Measurements from ENCODE around the gene RNF213. TPM values are rescaled to one million over a fixed set of nuclear protein-coding genes. Genes with fewer than 3 reads are reported as not detected.
"Not testable (repeated sequence)": the region's sequence is repeated elsewhere in the genome, so short reads cannot be mapped to it uniquely, and the experiment has no call there.

RNF213 gene
- total RNA-seq, 3 donors from 2014 or later: 205 to 289 (median 262) TPM

- no peak for ATAC-seq
- no peaks in the 10 kb centered on the region for H3K9me3 Mint-ChIP-seq
- H3K4me3 Mint-ChIP-seq: no peak overlapping the region
These were observed 55.0 kb downstream of the RNF213 start for GRCh38 chr17:80315517-80316182.

GRCh38 chr17:80316431-80316830 is 55.8 kb downstream of the RNF213 start:
- ATAC-seq: no peak

More at GRCh38 chr17:80315517-80316182, 55.0 kb downstream of the RNF213 start:
- H3K27me3 Mint-ChIP-seq (ENCODE audit: low read depth): no peaks in the 10 kb centered on the region
- H3K4me1 Mint-ChIP-seq (ENCODE audit: low read depth): peaks cover 4% of the 10 kb centered on the region
- peaks cover 47% of the 10 kb centered on the region for H3K36me3 Mint-ChIP-seq (ENCODE audit: insufficient read depth)
- no peak for DNase-seq

DNA sequence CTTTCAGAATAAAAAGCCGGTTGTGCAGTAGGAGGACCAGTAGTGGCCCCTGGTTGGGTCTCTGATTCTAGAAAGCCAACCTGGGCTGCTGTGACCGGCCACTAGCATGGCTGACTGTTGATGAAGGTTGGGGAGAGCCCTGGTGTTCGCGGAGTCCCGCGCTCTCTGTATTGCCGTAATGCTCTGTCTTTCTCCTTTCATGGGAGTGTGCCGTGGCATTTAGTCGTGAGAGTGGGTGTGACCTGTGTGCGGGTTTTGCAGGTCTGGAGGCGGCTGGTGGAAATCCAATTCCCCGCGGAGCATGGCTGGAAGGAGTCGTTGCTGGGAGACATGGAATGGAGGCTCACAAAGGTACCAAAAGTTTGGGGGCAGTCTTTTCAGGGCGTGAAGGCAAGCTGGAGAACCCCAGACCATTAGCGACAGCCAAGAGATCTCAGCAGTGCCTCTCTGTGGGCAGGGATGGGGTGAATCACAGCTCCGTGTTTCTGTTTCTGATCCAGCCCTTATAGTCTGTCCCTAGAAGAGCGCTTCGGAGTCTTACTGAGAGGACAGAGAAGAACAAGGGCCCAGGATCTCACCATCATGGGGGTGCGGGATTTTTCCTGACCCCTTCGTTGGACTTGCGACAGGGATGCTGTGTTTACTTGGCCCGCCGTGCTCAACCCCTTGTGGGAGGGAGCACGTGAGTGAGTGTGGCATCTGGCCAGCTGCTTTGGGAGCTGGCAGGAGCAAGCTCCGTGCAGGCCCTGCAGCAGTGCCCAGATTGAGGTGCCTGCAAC is 56.5 kb downstream of the RNF213 start:
- no peak for ATAC-seq
- H3K4me1 Mint-ChIP-seq (ENCODE audit: low read depth): peaks cover 4% of the 10 kb centered on the region
- no peaks in the 10 kb centered on the region for H3K9me3 Mint-ChIP-seq
- peaks cover 52% of the 10 kb centered on the region for H3K36me3 Mint-ChIP-seq (ENCODE audit: insufficient read depth)
- no peaks in the 10 kb centered on the region for H3K27me3 Mint-ChIP-seq (ENCODE audit: low read depth)
- DNase-seq: no peak
- H3K4me3 Mint-ChIP-seq: no peak overlapping the region

More at GRCh38 chr17:80316431-80316830, 55.8 kb downstream of the RNF213 start:
- peaks cover 50% of the 10 kb centered on the region for H3K36me3 Mint-ChIP-seq (ENCODE audit: insufficient read depth)
- H3K27me3 Mint-ChIP-seq (ENCODE audit: low read depth): no peaks in the 10 kb centered on the region
- H3K4me3 Mint-ChIP-seq: no peak overlapping the region
- H3K9me3 Mint-ChIP-seq: no peaks in the 10 kb centered on the region
- H3K4me1 Mint-ChIP-seq (ENCODE audit: low read depth): peaks cover 4% of the 10 kb centered on the region
- no peak for DNase-seq

DNA sequence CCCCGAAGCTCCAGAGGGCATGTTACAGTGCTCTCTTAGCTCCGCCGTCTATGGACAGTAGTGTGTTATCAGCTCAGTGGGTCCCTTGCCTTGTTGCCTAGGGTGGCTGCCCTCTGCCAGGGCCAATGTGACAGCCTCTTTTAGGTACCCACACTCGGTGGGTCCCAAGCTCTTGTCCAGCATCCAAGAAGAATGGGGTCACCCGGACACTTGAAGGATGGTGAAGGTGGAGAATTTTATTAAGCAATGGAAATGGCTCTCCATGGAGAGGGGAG is 57.0 kb downstream of the RNF213 start:
- ATAC-seq: no peak
- DNase-seq: no peak
- H3K4me1 Mint-ChIP-seq (ENCODE audit: low read depth): peaks cover 4% of the 10 kb centered on the region
- H3K9me3 Mint-ChIP-seq: no peaks in the 10 kb centered on the region
- no peak overlapping the region for H3K4me3 Mint-ChIP-seq
- H3K27me3 Mint-ChIP-seq (ENCODE audit: low read depth): no peaks in the 10 kb centered on the region
- peaks cover 54% of the 10 kb centered on the region for H3K36me3 Mint-ChIP-seq (ENCODE audit: insufficient read depth)

DNA sequence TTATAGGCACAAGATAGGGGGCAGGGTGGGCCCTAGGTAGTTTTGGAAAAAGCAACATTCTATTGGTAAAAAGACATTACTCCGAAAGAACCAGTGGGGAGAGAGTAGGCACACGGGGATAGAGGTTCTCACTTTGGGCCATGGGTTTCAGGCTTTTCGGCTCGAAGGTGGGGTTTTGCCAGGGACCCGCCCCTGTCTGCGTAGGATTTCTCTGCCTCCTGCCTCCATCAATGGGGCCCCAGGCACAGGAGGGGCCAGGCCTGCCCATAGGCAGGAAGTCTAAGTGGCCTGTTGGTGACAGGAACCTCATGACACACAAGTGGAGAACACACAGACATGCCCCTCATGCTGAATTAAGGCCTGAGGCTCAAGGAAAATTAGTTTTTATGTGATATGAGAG is 57.5 kb downstream of the RNF213 start:
- no peak overlapping the region for H3K4me3 Mint-ChIP-seq
- H3K9me3 Mint-ChIP-seq: no peaks in the 10 kb centered on the region
- no peaks in the 10 kb centered on the region for H3K27me3 Mint-ChIP-seq (ENCODE audit: low read depth)
- H3K36me3 Mint-ChIP-seq (ENCODE audit: insufficient read depth): peaks cover 56% of the 10 kb centered on the region
- peaks cover 4% of the 10 kb centered on the region for H3K4me1 Mint-ChIP-seq (ENCODE audit: low read depth)
- DNase-seq: no peak
- ATAC-seq: no peak

DNA sequence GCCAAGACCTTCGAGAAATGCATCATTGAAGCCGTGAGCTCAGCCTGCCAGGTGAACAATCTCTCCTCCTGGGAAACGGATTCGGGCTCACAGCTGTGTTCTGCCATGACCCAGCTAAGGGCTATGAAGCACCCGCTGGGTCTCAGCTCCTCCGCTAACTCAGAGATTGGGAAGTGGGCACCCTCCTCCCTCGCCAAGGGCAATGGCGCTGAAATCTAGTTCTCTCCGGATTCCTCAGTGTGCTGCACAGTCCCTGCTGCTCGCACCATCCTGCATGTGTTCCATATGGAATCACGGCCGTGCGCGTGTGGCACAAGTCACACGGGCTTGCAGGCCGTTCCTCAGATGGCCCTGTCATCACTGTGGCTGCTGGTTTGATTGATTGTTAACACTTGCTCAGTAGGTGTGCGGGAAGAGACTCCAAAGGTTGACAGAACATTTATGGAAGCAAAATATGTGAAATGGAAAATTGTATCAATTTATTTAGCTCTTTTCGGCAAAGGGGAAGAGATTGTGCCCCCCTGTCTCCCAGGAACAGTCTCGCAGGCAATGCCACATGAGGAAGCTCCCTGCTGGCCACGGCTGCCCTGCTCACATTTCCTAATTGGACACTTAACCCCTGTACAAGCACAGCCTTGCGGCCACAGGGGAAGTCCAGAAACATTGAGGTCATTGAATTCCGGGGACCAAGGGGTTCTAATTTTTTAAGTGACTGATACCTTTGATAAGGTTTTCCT is 58.8 kb downstream of the RNF213 start:
- H3K36me3 Mint-ChIP-seq (ENCODE audit: insufficient read depth): peaks cover 65% of the 10 kb centered on the region
- H3K4me1 Mint-ChIP-seq (ENCODE audit: low read depth): peaks cover 4% of the 10 kb centered on the region
- ATAC-seq (no peak), DNase-seq (no peak)
- no peak overlapping the region for H3K4me3 Mint-ChIP-seq
- no peaks in the 10 kb centered on the region for H3K9me3 Mint-ChIP-seq
- no peaks in the 10 kb centered on the region for H3K27me3 Mint-ChIP-seq (ENCODE audit: low read depth)

DNA sequence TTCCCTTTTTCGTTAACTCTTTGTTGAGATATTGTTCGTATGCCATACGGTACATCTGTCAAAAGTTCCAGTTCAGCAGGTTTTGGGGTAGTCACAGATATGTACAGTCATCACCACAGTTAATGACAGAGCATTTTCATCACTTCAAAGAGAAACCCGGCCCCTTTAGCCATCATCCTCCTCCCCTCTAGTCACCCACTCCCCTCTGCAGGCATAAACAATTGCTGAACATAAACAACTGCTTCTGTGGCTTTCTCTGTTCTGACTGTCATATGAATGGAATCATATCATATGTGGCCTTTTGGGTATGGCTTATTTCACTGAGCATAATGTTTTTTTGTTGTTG is 59.3 kb downstream of the RNF213 start:
- Mint-ChIP-seq H3K4me3 (no peak overlapping the region), H3K27me3 (ENCODE audit: low read depth) (no peaks in the 10 kb centered on the region), H3K36me3 (ENCODE audit: insufficient read depth) (peaks cover 70% of the 10 kb centered on the region), H3K4me1 (ENCODE audit: low read depth) (peaks cover 4% of the 10 kb centered on the region), H3K9me3 (no peaks in the 10 kb centered on the region)
- no peak for DNase-seq
- ATAC-seq: peak in 1 of 2 donors; percentile 28

GRCh38 chr17:80320496-80320895 is 59.8 kb downstream of the RNF213 start:
- DNase-seq (no peak), ATAC-seq (no peak)
- no peaks in the 10 kb centered on the region for H3K9me3 Mint-ChIP-seq
- H3K27me3 Mint-ChIP-seq (ENCODE audit: low read depth): no peaks in the 10 kb centered on the region
- H3K4me3 Mint-ChIP-seq: no peak overlapping the region
- peaks cover 75% of the 10 kb centered on the region for H3K36me3 Mint-ChIP-seq (ENCODE audit: insufficient read depth)
- peaks cover 6% of the 10 kb centered on the region for H3K4me1 Mint-ChIP-seq (ENCODE audit: low read depth)

GRCh38 chr17:80322864-80323263 is 62.2 kb downstream of the RNF213 start:
- no peak for ATAC-seq
- H3K4me1 Mint-ChIP-seq (ENCODE audit: low read depth): peaks cover 2% of the 10 kb centered on the region

DNA sequence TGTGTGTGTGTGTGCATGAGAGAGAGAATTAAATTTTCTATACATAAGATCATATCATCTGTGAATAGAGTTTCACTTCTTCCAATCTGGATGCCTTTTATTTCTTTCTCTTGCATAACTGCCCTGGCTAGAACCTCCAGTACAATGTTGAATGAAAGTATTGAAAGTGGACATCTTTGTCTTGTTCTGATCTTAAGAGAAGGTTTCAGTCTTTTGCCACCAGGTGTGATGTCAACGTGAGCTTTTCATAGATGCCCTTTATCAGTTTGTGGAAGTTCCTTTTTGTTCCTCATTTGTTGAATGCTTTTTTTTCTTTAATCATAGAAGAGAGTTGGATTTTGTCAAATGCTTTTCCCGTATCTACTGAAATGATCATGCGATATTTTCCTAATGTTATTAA is 63.3 kb downstream of the RNF213 start:
- Mint-ChIP-seq H3K9me3 (no peaks in the 10 kb centered on the region), H3K4me1 (ENCODE audit: low read depth) (peaks cover 2% of the 10 kb centered on the region), H3K4me3 (no peak overlapping the region), H3K36me3 (ENCODE audit: insufficient read depth) (peaks cover 84% of the 10 kb centered on the region), H3K27me3 (ENCODE audit: low read depth) (no peaks in the 10 kb centered on the region)
- no peak for DNase-seq
- ATAC-seq: no peak

More at GRCh38 chr17:80322864-80323263, 62.2 kb downstream of the RNF213 start:
- no peak overlapping the region for H3K4me3 Mint-ChIP-seq
- DNase-seq: no peak
- peaks cover 78% of the 10 kb centered on the region for H3K36me3 Mint-ChIP-seq (ENCODE audit: insufficient read depth)
- no peaks in the 10 kb centered on the region for H3K27me3 Mint-ChIP-seq (ENCODE audit: low read depth)
- H3K9me3 Mint-ChIP-seq: no peaks in the 10 kb centered on the region

DNA sequence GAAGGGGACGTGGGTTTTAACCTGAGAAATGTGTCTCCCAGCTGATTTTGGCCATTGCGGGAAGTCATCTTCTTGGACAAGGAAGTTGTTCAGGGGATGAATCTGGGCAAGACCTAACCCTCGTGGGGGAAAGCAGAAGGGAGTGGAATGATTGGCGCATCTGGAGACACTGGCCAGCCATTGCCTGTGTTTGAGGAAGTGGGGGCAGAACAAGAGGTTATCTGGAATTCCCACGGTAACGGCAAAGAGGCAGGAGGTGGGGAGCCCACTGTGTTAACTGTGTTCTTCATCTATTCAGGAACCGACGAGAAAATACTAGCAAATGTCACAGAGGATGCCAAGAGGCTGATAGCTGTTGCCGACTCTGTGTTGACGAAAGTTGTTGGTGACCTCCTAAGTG is 66.9 kb downstream of the RNF213 start:
- DNase-seq: no peak
- Mint-ChIP-seq H3K9me3 (no peaks in the 10 kb centered on the region), H3K27me3 (ENCODE audit: low read depth) (no peaks in the 10 kb centered on the region), H3K4me1 (ENCODE audit: low read depth) (peaks cover 2% of the 10 kb centered on the region), H3K36me3 (ENCODE audit: insufficient read depth) (peaks cover 87% of the 10 kb centered on the region), H3K4me3 (no peak overlapping the region)
- ATAC-seq: no peak

GRCh38 chr17:80328634-80329380 is 68.2 kb downstream of the RNF213 start:
- Mint-ChIP-seq H3K9me3 (no peaks in the 10 kb centered on the region), H3K36me3 (ENCODE audit: insufficient read depth) (peaks cover 78% of the 10 kb centered on the region), H3K4me3 (no peak overlapping the region), H3K27me3 (ENCODE audit: low read depth) (no peaks in the 10 kb centered on the region), H3K4me1 (ENCODE audit: low read depth) (peaks cover 2% of the 10 kb centered on the region)
- DNase-seq: no peak
- no peak for ATAC-seq

- H3K9me3 Mint-ChIP-seq, H3K4me3 Mint-ChIP-seq: not testable (repeated sequence)
These were observed 68.8 kb downstream of the RNF213 start for GRCh38 chr17:80329421-80329820.

DNA sequence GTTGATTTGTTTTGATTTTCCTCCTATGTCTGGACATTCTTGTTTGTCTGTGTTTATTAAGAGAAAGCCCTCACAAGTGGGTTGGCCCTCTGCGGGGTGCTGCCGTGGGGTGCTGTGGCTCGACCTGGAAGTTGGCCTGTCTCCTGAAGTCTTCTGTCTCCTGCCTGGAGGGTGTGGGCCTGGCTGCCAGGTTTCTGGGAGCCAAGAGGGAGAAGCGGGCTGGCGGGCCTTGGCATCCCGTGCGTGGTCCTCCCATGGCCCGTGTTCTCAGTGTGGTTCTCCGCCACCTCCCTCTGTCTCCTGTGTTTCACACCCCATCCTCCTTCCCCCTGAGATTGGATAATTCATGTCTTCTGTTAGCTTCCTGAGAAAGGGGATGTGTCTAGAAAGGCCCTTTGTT is 69.6 kb downstream of the RNF213 start:
- ATAC-seq: no peak
- no peaks in the 10 kb centered on the region for H3K9me3 Mint-ChIP-seq
- H3K27me3 Mint-ChIP-seq (ENCODE audit: low read depth): no peaks in the 10 kb centered on the region
- no peak for DNase-seq
- no peak overlapping the region for H3K4me3 Mint-ChIP-seq
- H3K4me1 Mint-ChIP-seq (ENCODE audit: low read depth): no peaks in the 10 kb centered on the region
- H3K36me3 Mint-ChIP-seq (ENCODE audit: insufficient read depth): peaks cover 74% of the 10 kb centered on the region

More at GRCh38 chr17:80329421-80329820, 68.8 kb downstream of the RNF213 start:
- not testable (repeated sequence) for H3K27me3 Mint-ChIP-seq (ENCODE audit: low read depth); DNase-seq; H3K4me1 Mint-ChIP-seq (ENCODE audit: low read depth); ATAC-seq
- H3K36me3 Mint-ChIP-seq (ENCODE audit: insufficient read depth): peaks cover 78% of the 10 kb centered on the region

Measured in activated T-cell treated with anti-CD3 and anti-CD28 coated beads, Interleukin-2, amount 50 U/mL, for 4 hours (primary cell).